Osteoblast (primary cell): ENCODE measurements around the gene PXK. TPM values are rescaled to one million over a fixed set of nuclear protein-coding genes. Genes with fewer than 3 reads are reported as not detected.

Source experiments
- DNase-seq: peaks from one replicate; pipeline ENCODE4 v3.0.0; 2011; ENCODE audit warnings: low spot score, mixed read lengths; ENCODE audit not compliant: insufficient read length; ENCODE audit errors: missing footprints
- H2AFZ ChIP-seq: 2 replicates; pipeline ENCODE4 v1.6.0; 2011; ENCODE audit warnings: mild to moderate bottlenecking, low read length
- H3K27ac ChIP-seq: 2 replicates; pipeline ENCODE4 v1.5.1; 2011; ENCODE audit warnings: mild to moderate bottlenecking, low read depth, low read length, moderate library complexity
- H3K27me3 ChIP-seq: 2 replicates; pipeline ENCODE4 v1.6.0; 2012; ENCODE audit warnings: mild to moderate bottlenecking, control low read depth, inconsistent platforms, low read length, moderate library complexity; ENCODE audit not compliant: insufficient read depth
- H3K36me3 ChIP-seq: 2 replicates; pipeline ENCODE4 v1.5.1; 2011; ENCODE audit warnings: mild to moderate bottlenecking, low read length, control low read depth, moderate library complexity; ENCODE audit not compliant: insufficient read depth
- H3K4me1 ChIP-seq: 2 replicates; pipeline ENCODE4 v1.5.1; 2011; ENCODE audit warnings: mild to moderate bottlenecking, low read length, control low read depth, moderate library complexity; ENCODE audit not compliant: insufficient read depth
- H3K4me2 ChIP-seq: 2 replicates; pipeline ENCODE4 v1.6.0; 2011; ENCODE audit warnings: mild to moderate bottlenecking, low read length; ENCODE audit not compliant: insufficient read depth
- H3K4me3 ChIP-seq: fragments of 200-600 bp; sonication (generic); 3 replicates; pipeline ENCODE4 v1.5.1; 2012; ENCODE audit warnings: mild to moderate bottlenecking, low read length, inconsistent platforms; ENCODE audit not compliant: insufficient read depth
- H3K79me2 ChIP-seq: 2 replicates; pipeline ENCODE4 v1.6.0; 2012; ENCODE audit warnings: mild to moderate bottlenecking, low read length, control low read depth, inconsistent platforms; ENCODE audit not compliant: insufficient read depth
- H3K9me3 ChIP-seq: 2 replicates; pipeline ENCODE4 v1.5.1; 2011; ENCODE audit warnings: low read depth, low read length, control low read depth
- H4K20me1 ChIP-seq: 2 replicates; pipeline ENCODE4 v1.6.0; 2012; ENCODE audit warnings: mild to moderate bottlenecking, low read length, control low read depth; ENCODE audit not compliant: insufficient read depth
- total RNA-seq: library from RNA; depleted of rRNA; stranded (reverse); fragments of >200 nt; gene quantifications from 2 replicates; pipeline ENCODE4 v1.2.3, GENCODE V29; 2012
- TF ChIP-seq, protein P1 (sequence below): IDR thresholded peaks from 2 replicates; pipeline ENCODE4 v1.5.1; 2011; ENCODE audit warnings: mild to moderate bottlenecking, low read depth, low read length, moderate library complexity; ENCODE audit errors: extremely low read depth

The PXK gene
- total RNA-seq, 1 donor: 77.4 TPM

DNA sequence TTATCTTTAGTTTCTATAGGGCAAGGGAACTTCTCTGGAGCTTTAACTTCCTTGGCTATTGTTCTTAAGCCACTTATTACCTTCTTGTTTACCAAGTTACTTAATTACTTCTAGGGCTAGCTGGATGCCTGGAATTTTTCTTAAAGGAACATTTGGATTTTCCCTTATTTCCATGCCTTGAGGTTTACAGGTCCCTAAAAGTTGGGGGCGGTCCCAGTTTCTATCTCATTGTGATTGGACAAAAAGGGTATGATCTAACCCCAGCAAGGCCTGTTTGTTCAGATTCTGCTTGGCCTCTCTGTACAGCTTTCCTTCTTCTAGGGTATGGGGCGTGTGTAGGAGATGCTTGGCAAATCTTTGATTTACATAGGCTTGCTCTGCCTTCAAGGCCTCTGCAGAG is 83.5 kb downstream of the PXK start:
- TF ChIP-seq, protein P1, sequence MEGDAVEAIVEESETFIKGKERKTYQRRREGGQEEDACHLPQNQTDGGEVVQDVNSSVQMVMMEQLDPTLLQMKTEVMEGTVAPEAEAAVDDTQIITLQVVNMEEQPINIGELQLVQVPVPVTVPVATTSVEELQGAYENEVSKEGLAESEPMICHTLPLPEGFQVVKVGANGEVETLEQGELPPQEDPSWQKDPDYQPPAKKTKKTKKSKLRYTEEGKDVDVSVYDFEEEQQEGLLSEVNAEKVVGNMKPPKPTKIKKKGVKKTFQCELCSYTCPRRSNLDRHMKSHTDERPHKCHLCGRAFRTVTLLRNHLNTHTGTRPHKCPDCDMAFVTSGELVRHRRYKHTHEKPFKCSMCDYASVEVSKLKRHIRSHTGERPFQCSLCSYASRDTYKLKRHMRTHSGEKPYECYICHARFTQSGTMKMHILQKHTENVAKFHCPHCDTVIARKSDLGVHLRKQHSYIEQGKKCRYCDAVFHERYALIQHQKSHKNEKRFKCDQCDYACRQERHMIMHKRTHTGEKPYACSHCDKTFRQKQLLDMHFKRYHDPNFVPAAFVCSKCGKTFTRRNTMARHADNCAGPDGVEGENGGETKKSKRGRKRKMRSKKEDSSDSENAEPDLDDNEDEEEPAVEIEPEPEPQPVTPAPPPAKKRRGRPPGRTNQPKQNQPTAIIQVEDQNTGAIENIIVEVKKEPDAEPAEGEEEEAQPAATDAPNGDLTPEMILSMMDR: no peak
- no peaks in the 10 kb centered on the region for H4K20me1 ChIP-seq
- no peaks in the 10 kb centered on the region for H3K27me3 ChIP-seq
- no peaks in the 10 kb centered on the region for H3K79me2 ChIP-seq
- H3K4me3 ChIP-seq: no peak overlapping the region
- peaks cover 34% of the 10 kb centered on the region for H3K36me3 ChIP-seq
- H3K4me1 ChIP-seq: peaks cover 6% of the 10 kb centered on the region
- DNase-seq: no peak
- H3K9me3 ChIP-seq: no peaks in the 10 kb centered on the region
- no peak overlapping the region for H3K27ac ChIP-seq
- H3K4me2 ChIP-seq: no peak overlapping the region
- no peak overlapping the region for H2AFZ ChIP-seq

DNA sequence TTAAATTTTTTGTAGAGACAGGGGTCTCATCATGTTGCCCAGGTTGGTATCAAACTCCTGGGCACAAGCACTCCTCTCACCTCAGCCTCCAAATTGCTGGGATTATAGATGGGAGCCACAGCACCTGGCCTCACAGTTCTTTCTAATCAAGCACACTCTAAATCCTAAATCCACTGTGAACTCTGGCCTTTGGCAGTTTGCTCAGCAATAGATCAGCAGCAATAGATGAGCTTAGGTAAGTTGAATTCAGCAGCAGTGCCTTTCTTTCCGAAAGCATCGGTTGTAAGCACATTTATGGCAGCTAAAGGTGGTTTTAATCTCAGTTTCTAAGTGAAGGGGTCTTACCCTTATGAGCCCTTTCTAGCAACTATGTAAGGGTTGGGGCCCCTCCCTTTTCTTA is 84.4 kb downstream of the PXK start:
- TF ChIP-seq, protein P1: no peak
- no peak overlapping the region for H2AFZ ChIP-seq
- no peaks in the 10 kb centered on the region for H3K27me3 ChIP-seq
- H3K9me3 ChIP-seq: no peaks in the 10 kb centered on the region
- H3K36me3 ChIP-seq: peaks cover 37% of the 10 kb centered on the region
- DNase-seq: no peak
- no peaks in the 10 kb centered on the region for H4K20me1 ChIP-seq
- no peaks in the 10 kb centered on the region for H3K79me2 ChIP-seq
- peaks cover 5% of the 10 kb centered on the region for H3K4me1 ChIP-seq
- no peak overlapping the region for H3K4me2 ChIP-seq
- no peak overlapping the region for H3K4me3 ChIP-seq
- H3K27ac ChIP-seq: no peak overlapping the region

DNA sequence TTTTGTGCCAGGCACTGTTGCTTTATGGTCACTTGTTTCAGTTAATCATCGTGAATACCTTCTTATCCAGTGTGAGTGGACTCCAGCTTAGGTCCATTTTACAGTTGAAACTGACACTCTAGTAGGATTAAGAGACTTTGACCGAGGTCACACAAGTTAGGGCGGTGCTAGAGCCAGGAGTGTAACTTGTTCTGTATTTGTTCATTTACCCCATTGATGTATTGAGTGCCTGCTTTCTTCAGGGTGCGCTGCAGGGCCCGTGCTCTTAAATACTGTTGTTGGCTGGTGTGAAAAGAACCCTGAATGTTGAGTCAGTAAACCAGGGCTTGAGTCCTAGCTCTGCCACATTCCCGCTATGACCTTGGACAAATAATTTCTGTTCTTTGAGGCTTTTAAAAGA is 85.5 kb downstream of the PXK start:
- TF ChIP-seq, protein P1: no peak

DNA sequence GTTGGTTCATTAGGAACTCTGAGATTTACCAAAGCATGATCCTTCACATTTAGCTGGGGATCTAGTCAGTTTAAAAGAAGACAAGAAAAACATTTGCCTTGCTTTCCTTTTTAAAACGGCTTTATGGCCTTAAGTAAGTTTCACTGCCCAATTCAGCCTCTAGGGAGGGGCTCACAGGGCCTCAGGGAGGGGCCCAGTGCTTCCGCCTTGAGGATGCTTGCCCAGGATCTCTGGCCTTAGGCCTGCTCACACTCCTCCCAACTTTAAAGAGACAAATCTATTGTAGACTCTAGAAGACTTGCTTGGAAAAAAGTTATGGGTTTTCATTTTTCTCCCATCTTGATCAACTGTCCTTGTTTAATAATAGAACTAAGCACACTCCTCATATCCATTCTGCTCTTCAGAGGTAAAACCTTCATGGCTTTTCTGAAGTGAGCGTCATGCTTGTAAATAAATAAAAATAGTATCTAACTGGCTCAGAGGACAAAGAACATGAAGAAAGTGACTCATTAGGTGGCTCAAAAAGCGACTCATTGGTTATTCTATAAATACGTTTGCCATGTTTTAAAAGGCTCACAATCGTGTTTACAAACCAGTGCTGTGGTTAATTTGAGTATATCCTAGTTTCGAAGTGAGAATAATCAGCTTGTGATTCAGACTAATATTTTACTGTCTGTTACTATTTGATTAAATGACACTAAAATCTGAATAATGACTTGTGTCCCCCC is 87.3 kb downstream of the PXK start:
- no peak overlapping the region for H2AFZ ChIP-seq
- H3K4me1 ChIP-seq: no peaks in the 10 kb centered on the region
- DNase-seq: peak; percentile 59
- peak overlapping the region; percentile 22 for H3K27ac ChIP-seq
- H4K20me1 ChIP-seq: no peaks in the 10 kb centered on the region
- peaks cover 50% of the 10 kb centered on the region for H3K36me3 ChIP-seq
- H3K9me3 ChIP-seq: no peaks in the 10 kb centered on the region
- no peak overlapping the region for H3K4me3 ChIP-seq
- TF ChIP-seq, protein P1: no peak
- no peak overlapping the region for H3K4me2 ChIP-seq
- no peaks in the 10 kb centered on the region for H3K79me2 ChIP-seq
- H3K27me3 ChIP-seq: no peaks in the 10 kb centered on the region

More for the DNA sequence above, 85.5 kb downstream of the PXK start:
- H3K79me2 ChIP-seq: no peaks in the 10 kb centered on the region
- H3K27me3 ChIP-seq: no peaks in the 10 kb centered on the region
- no peak for DNase-seq
- no peak overlapping the region for H3K4me3 ChIP-seq
- no peak overlapping the region for H3K27ac ChIP-seq
- H3K36me3 ChIP-seq: peaks cover 43% of the 10 kb centered on the region
- H3K9me3 ChIP-seq: no peaks in the 10 kb centered on the region
- H4K20me1 ChIP-seq: no peaks in the 10 kb centered on the region
- H3K4me1 ChIP-seq: peaks cover 5% of the 10 kb centered on the region
- H3K4me2 ChIP-seq: no peak overlapping the region
- H2AFZ ChIP-seq: no peak overlapping the region
